ENCODE measurements around the gene TSN.

GRCh38 chr2:121776885-121777698 is 21.6 kb downstream of the TSN start:
- TF ChIP-seq POLR2A (IDR thresholded peaks at IDR 0.05), result no peak
- TF ChIP-seq CTCF (IDR thresholded peaks at IDR 0.05), result no peak

All from body of pancreas (tissue), 4 donors.